GM12891 (cell line): ENCODE measurements around the gene WDR1.
A peak's percentile ranks its signal among the peaks of the same experiment; 100 is the strongest.

Source experiments
- DNase-seq: peaks from one replicate; pipeline ENCODE4 v3.0.0; 2011; ENCODE audit warnings: low spot score; ENCODE audit not compliant: insufficient read length
- FAIRE-seq: peaks from 2 replicates; lab custom pipeline; 2011; peaks lifted over from hg19 to GRCh38; lab: Jason Lieb, UNC
- PAX5 ChIP-seq: IDR thresholded peaks from 2 replicates; pipeline ENCODE4 v1.6.1; 2011; ENCODE audit warnings: low read length, moderate library complexity, mild to moderate bottlenecking; ENCODE audit not compliant: insufficient read depth, severe bottlenecking
- POLR2A ChIP-seq: IDR thresholded peaks from 2 replicates; pipeline ENCODE4 v1.6.1; 2011; ENCODE audit warnings: low read depth, low read length, control low read depth
- POLR2AphosphoS5 ChIP-seq: IDR thresholded peaks from 2 replicates; pipeline ENCODE4 v1.6.1; 2011; ENCODE audit warnings: low read depth, low read length, control low read depth
- POU2F2 ChIP-seq: IDR thresholded peaks from 2 replicates; pipeline ENCODE4 v1.6.1; 2011; ENCODE audit warnings: low read depth, mild to moderate bottlenecking, control low read depth, low read length, moderate library complexity
- SPI1 ChIP-seq: IDR thresholded peaks from 2 replicates; pipeline ENCODE4 v1.6.1; 2011; ENCODE audit warnings: low read depth, low read length, control low read depth
- TAF1 ChIP-seq: IDR thresholded peaks from 2 replicates; pipeline ENCODE4 v1.6.1; 2011; ENCODE audit warnings: low read depth, low read length, control low read depth

Gene WDR1

DNA sequence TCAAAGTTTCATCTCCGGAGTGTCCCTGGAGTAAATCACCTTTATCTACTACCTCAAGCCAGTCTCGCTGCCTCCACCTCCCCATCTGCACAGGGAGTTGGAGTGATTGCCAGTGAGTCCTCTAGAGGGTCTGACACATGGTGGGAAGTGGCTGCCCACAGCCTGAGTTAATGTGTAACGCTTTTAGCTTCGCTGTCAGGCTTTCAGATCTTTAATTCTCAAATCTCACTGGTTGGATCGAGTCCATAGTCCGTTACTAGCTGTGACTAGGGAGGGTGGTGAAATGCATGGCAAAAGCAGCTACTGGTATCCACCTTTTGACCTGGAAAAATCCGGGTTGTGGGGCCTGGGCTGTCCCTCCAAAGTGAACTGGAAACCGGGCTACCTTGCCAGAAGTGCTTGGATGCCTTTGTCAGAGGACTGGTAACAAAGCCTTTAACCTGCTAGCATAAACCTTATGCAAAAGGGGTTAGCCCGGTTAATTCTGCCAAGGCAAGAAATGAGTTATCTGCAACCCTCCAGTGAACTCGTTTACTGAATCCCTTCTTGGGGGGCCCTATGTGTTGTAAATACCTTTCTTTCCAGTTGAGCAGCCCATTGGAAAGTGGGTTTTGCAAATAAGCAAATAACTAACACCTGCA is 5.1 kb upstream of the WDR1 start:
- FAIRE-seq (no peak), DNase-seq (no peak)
- TF ChIP-seq TAF1 (no peak), PAX5 (no peak), POLR2A (no peak), SPI1 (no peak), POU2F2 (no peak), POLR2AphosphoS5 (no peak)

DNA sequence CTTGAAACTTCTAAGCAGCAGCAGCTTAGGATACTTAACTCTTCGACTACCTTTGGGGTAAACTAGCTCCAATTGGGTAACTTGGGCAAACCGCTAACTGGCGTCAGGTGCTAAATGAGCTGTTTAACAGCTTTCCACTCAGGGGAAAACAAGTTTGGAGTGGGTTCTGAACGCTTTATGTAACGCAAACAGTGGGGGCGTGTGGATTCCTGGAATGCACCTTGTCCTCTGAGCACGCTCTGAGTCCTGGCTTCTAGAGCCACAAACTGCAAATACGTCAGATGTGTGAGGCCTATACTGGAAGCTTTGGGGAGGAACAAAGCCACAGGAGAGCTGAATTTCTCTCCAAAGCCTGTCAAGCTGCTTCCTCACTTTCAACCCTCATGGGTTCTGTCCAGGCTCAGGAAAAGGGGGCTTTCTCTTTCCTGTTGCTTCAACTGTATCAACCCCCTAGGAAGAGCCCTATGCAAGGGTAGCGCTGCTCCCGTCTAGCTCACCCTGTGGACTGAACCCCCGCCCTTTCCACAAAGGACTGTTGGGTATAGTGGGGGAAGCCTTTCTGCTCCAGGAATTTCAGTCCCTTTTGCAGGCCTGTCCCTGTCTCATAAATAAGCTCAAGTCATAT is 4.5 kb upstream of the WDR1 start:
- TF ChIP-seq TAF1: no peak
- TF ChIP-seq POLR2A: no peak
- TF ChIP-seq SPI1: no peak
- TF ChIP-seq POU2F2: no peak
- TF ChIP-seq POLR2AphosphoS5: no peak
- TF ChIP-seq PAX5: no peak
- DNase-seq: no peak
- FAIRE-seq: no peak

DNA sequence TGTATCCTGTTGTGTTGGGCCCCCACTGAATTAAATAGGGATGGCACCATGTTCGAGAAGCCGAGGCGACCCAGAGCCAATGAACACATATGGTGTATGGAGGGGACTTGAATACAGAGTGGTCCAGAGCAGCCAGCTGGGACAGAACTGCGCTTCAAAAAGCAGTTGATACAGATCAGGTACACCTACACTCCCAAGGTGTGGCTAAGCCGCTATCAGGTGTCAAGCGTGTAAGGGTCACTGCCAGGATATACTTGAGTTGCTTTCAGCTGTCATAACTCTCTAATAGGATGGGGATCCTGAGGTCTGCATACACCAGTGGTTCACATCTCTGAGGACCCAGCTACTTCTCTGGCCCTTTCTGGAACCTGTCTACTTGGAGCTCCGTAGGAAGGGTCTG is 3.2 kb upstream of the WDR1 start:
- FAIRE-seq: no peak
- no peak for TF ChIP-seq TAF1
- TF ChIP-seq POU2F2: no peak
- no peak for TF ChIP-seq PAX5
- no peak for TF ChIP-seq SPI1
- no peak for TF ChIP-seq POLR2A
- no peak for TF ChIP-seq POLR2AphosphoS5
- no peak for DNase-seq

DNA sequence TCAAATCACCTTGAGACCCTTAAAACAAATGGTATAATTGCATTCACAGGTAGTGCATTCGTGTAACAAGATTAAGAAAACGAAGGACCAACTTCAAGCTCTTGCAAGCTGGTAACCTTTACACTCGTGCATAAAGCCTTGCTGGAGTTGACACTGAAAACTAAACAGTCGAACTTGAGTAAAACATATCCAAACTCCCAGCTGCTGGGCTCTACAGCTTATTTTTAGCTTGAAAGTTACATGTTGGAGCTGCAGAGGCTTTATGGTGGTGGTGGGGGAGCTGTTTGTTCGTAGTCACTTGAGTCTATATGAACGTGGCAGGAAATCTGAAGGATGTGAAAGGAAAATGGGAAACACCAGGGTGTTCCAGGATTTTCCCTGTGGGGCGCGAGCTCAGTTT is 2.7 kb upstream of the WDR1 start:
- no peak for DNase-seq
- no peak for FAIRE-seq
- TF ChIP-seq PAX5 (no peak), TAF1 (no peak), POLR2AphosphoS5 (no peak), POLR2A (no peak), SPI1 (no peak), POU2F2 (no peak)

DNA sequence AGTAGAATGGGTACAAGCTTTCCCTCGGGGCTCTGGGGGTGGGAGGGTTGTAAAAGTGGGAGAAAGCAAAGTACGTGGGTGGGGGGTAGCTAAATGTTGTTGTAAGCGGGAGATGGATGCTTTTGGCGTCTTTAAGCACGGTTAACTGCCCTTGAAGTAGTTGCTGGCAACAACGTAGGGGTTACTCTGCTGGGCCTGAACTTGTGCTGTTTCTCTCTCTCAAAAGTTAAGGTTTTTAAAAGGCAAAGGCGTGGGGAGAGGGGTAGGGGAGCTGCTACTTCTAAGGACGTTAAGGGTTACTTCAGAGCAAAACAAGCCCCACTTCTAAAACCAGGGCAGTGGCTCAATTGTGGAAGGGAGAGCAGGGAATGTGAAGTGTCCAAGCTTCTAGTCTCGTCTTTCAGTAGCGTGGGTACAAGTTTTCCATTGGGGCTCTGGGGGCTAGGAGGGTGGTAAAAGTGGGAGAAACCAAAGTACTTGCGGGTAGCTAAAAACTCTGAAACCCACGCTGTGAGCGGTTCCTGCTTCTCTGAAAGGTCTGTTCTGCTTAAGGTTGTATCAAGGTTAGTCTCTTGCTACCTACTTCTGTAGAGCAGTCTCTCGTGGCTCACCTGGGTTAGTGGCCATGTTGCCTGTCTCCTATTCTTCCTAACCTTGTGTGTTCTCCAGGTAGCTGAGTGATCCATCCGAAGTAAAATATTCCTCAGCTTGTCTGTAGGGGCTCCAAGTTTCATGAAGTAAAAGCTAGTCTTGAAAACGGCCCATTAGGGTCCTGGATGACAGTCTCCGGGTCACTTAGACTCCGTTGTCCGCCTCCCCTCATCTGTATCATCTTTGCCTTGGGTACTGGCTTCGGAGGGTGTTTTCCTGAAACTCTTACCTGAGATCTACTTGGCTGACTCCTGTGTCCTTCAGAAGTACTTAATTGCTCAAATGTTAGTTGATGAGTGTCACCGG is 1.7 kb upstream of the WDR1 start:
- FAIRE-seq (peak; percentile 86), DNase-seq (no peak)
- no peak for TF ChIP-seq TAF1
- TF ChIP-seq POU2F2: no peak
- TF ChIP-seq POLR2A: peak; percentile 39; the same call in 1 of the 2 replicates
- TF ChIP-seq POLR2AphosphoS5: peak; percentile 31; the same call in 1 of the 2 replicates

DNA sequence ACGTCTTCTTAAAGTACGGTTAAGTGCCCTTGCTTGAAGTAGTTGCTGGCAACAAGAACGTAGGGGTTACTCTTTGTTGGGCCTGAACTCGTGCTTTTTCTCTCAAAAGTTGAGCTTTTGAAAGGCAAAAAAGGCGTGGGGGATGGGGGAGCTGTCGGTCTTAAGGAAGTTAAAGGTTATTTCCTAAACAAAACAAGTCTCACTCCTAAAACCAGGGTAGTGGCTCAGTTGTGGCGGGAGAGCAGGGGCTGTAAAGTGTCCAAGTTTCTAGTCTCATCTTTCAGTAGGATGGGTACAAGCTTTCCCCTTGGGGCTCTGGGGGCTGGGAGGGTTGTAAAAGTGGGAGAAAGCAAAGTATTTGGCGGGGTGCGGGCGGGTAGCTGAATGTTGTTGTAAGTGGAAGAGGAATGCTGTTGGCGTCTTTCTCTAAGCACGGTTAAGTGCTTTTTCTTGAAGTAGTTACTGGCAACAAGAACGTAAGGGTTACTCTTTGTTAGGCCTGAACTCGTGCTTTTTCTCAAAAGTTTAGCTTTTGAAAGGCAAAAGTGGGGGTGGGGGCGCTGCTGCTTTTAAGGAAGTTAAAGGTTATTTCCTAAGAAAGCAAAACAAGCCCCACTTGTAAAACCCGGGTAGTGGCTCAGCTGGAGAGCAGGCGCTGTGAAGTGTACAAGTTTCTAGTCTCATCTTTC is 904 bp upstream of the WDR1 start:
- no peak for DNase-seq
- no peak for TF ChIP-seq POU2F2
- TF ChIP-seq POLR2A: no peak; the same call in 1 of the 2 replicates
- TF ChIP-seq PAX5: no peak
- TF ChIP-seq POLR2AphosphoS5: no peak; the same call in 1 of the 2 replicates
- TF ChIP-seq SPI1: no peak
- TF ChIP-seq TAF1: no peak
- peak; percentile 31 for FAIRE-seq

DNA sequence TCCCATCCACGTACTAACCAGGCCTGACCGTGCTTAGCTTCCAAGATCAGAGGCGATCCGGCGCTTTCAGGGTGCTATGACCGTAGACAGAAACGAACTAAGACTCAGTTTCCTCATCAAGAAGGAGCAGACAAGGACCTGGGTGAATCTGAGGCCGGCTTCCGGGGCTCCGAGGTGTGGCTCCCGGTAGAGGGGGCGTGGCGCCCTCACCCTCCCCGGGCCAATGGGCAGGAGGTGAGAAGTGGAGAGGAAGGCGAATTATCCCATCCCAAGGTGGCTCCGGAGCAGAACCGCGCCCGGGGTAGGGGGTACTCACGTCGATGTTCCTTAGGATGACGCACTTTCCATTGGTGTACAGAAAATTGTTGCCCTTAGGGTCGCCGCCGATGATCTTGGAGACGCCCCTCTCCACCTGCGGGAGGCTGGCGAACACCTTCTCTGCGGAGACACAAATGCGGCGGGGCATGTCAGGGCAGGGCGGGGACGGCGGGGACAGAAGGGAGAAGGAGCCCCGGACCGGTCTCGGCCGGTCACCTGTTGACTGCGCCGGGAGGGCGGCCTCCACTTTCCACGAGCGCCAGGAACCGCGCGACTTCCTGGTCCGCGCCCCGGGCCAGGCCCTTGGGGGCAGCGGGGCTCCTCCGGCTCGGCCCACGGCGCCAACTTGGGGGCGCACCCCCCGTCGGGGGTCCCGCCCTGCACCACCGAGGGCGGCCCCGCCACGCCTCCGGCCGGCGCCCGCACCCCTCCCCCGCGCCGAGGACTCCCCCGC is 616 bp downstream of the WDR1 start:
- TF ChIP-seq SPI1 (no peak), PAX5 (no peak), POLR2AphosphoS5 (peak; percentile 58; the same call in 1 of the 2 replicates)
- FAIRE-seq (peak; percentile 78), DNase-seq (peak; percentile 70)

DNA sequence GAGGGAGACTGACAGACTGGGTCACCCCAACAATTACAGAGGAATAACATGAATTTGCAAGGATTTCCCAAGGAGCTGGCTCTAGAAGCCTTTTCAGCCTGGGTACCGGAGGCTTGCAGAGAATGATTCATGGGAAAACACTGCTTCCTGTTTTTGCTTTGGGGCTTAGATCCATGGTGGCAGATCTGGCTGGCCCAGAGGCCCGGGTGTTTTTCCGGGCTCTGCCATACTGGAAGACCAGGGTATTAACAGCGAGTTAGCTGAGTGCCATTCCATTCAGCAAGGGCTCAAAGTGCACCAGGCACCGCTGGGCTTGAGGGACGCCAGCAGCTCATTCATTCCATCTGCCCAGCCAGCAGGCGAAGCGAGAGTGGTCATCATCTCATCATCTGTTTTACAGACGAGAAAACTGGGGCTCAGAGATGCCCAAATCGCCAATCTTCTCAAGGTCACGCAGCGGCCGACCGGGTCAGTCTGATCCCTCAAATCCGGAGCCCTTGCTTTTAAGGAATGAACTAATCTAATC is 1.3 kb downstream of the WDR1 start:
- no peak for DNase-seq
- FAIRE-seq: no peak
- TF ChIP-seq SPI1: no peak
- TF ChIP-seq POLR2A: no peak
- no peak; the same call in 1 of the 2 replicates for TF ChIP-seq POLR2AphosphoS5
- TF ChIP-seq TAF1: no peak
- TF ChIP-seq PAX5: no peak
- no peak for TF ChIP-seq POU2F2
